NCI-H2029 (cell line): ENCODE measurements around the gene MAPK8.
"Not testable (repeated sequence)": the region's sequence is repeated elsewhere in the genome, so short reads cannot be mapped to it uniquely, and the experiment has no call there.

ENCODE experiments used
- DNase-seq: peaks from one replicate; lab custom pipeline; 2025; lab: John Stamatoyannopoulos, UW

MAPK8 gene

GRCh38 chr10:48418189-48418788 is 111.8 kb downstream of the MAPK8 start:
- no peak for DNase-seq

GRCh38 chr10:48419714-48420113 is 113.2 kb downstream of the MAPK8 start:
- DNase-seq, result no peak

- DNase-seq, result not testable (repeated sequence)
Observed at GRCh38 chr10:48421862-48422261, 115.4 kb downstream of the MAPK8 start.

- no peak for DNase-seq
Observed at GRCh38 chr10:48423884-48424283, 117.4 kb downstream of the MAPK8 start.

- DNase-seq, result no peak
Observed at GRCh38 chr10:48428896-48429295, 122.4 kb downstream of the MAPK8 start.

GRCh38 chr10:48429309-48429708 is 122.8 kb downstream of the MAPK8 start:
- DNase-seq, result no peak

GRCh38 chr10:48430402-48430993 is 124.0 kb downstream of the MAPK8 start:
- DNase-seq, result no peak

GRCh38 chr10:48431871-48432270 is 125.4 kb downstream of the MAPK8 start:
- DNase-seq, result no peak

- no peak for DNase-seq
Observed at GRCh38 chr10:48437546-48437945, 131.1 kb downstream of the MAPK8 start.

GRCh38 chr10:48439031-48439430 is 132.6 kb downstream of the MAPK8 start:
- no peak for DNase-seq

GRCh38 chr10:48439581-48440041 is 133.1 kb downstream of the MAPK8 start:
- no peak for DNase-seq

- no peak for DNase-seq
Observed at GRCh38 chr10:48440771-48441170, 134.3 kb downstream of the MAPK8 start.

GRCh38 chr10:48442090-48442808 is 135.8 kb downstream of the MAPK8 start:
- DNase-seq, result no peak

- no peak for DNase-seq
Observed at GRCh38 chr10:48442809-48443177, 136.3 kb downstream of the MAPK8 start.

- DNase-seq, result no peak
Observed at GRCh38 chr10:48444266-48444665, 137.8 kb downstream of the MAPK8 start.

- no peak for DNase-seq
Observed at GRCh38 chr10:48444861-48445841, 138.7 kb downstream of the MAPK8 start.

- no peak for DNase-seq
Observed at GRCh38 chr10:48445932-48446331, 139.5 kb downstream of the MAPK8 start.

- no peak for DNase-seq
Observed at GRCh38 chr10:48446785-48447184, 140.3 kb downstream of the MAPK8 start.

- no peak for DNase-seq
Observed at GRCh38 chr10:48447356-48448215, 141.1 kb downstream of the MAPK8 start.

- no peak for DNase-seq
Observed at GRCh38 chr10:48448796-48449195, 142.3 kb downstream of the MAPK8 start.
